Measurements from ENCODE around the gene C4BPA.

Gene C4BPA

DNA sequence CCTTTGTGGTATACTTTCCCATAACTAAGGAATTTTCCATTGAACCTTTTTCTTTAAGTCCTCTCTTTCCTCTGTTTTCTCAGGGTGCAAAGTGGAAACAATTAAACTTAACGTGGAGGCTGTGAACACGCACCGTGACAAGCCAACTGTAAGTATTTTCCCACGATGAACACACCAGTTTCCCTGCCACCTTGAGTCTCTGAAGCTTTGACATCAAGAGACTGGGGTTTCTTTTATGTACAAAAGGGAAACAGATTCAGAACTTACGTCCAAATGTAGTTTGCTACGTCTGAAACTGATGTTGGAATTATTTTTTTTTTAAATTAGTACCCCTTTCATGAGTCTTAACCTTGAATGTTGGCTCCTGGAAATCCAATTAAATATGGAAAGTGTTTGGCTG lies 32.6 kb upstream of the C4BPA start:
- TF ChIP-seq TAF1 (IDR thresholded peaks at IDR 0.05; ENCODE audit: borderline replicate concordance, insufficient read depth, low read length) (no peak), FOXP2 (optimal IDR thresholded peaks at IDR 0.05; ENCODE audit: borderline replicate concordance, extremely low read depth, extremely low read length, insufficient read depth) (no peak), SIN3A (IDR thresholded peaks at IDR 0.05; ENCODE audit: borderline replicate concordance, insufficient read depth, low read length) (no peak), POLR2AphosphoS5 (IDR thresholded peaks at IDR 0.05; ENCODE audit: low read depth, low read length) (no peak)
- TF ChIP-seq, protein P1, sequence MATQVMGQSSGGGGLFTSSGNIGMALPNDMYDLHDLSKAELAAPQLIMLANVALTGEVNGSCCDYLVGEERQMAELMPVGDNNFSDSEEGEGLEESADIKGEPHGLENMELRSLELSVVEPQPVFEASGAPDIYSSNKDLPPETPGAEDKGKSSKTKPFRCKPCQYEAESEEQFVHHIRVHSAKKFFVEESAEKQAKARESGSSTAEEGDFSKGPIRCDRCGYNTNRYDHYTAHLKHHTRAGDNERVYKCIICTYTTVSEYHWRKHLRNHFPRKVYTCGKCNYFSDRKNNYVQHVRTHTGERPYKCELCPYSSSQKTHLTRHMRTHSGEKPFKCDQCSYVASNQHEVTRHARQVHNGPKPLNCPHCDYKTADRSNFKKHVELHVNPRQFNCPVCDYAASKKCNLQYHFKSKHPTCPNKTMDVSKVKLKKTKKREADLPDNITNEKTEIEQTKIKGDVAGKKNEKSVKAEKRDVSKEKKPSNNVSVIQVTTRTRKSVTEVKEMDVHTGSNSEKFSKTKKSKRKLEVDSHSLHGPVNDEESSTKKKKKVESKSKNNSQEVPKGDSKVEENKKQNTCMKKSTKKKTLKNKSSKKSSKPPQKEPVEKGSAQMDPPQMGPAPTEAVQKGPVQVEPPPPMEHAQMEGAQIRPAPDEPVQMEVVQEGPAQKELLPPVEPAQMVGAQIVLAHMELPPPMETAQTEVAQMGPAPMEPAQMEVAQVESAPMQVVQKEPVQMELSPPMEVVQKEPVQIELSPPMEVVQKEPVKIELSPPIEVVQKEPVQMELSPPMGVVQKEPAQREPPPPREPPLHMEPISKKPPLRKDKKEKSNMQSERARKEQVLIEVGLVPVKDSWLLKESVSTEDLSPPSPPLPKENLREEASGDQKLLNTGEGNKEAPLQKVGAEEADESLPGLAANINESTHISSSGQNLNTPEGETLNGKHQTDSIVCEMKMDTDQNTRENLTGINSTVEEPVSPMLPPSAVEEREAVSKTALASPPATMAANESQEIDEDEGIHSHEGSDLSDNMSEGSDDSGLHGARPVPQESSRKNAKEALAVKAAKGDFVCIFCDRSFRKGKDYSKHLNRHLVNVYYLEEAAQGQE (IDR thresholded peaks at IDR 0.05; ENCODE audit: insufficient read depth in 1 of 2, low read depth in 2 of 2, low read length in 2 of 2): no peak

- TF ChIP-seq, protein P1 (IDR thresholded peaks at IDR 0.05; ENCODE audit: insufficient read depth in 1 of 2, low read depth in 2 of 2, low read length in 2 of 2): no peak
- TF ChIP-seq SIN3A (IDR thresholded peaks at IDR 0.05; ENCODE audit: borderline replicate concordance, insufficient read depth, low read length) (no peak), FOXP2 (optimal IDR thresholded peaks at IDR 0.05; ENCODE audit: borderline replicate concordance, extremely low read depth, extremely low read length, insufficient read depth) (no peak), POLR2AphosphoS5 (IDR thresholded peaks at IDR 0.05; ENCODE audit: low read depth, low read length) (no peak), TAF1 (IDR thresholded peaks at IDR 0.05; ENCODE audit: borderline replicate concordance, insufficient read depth, low read length) (no peak)
Measured at GRCh38 chr1:207072233-207072632, 31.8 kb upstream of the C4BPA start.

DNA sequence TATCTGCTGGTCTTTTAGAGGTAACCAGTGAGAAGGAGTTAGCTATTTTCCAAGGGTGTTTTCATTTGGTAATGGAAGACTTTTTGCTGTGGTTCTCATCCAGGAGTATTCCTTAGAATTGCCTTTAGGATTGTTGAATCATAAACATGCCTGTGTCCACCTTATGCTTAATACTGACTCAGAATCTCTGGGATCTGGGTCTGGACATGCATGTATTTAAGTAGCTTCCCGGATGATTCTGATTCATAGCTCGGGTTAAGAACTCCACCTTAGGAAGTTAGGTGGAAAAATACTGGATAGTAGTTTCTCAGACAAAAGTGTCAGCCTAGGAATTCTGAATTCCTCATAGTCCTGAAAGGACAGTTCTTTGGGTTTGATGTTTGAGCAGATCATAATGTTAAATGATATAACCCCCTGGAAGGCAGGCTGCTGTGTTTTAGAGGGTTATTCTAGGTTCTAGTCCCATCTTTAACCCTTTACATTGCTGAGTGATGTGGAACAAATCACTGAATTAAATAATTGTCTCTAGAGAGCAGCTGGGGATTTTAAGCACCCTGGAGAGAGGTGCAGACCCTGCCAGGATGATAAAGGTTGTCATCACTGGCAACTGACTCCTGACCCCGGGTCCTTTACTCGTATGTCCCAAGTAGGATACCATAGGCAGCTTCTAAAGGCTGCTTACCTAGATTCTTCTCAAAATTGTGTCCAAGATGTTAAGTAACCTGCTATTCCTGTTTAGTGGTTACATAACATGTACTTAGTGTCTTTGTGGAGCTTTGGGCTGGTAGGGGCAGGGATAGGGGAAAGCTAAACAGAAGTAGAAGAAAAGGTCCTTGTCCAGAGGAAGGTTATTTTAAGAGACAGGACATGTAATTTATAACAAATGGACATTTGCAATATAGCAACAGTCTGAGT lies 29.9 kb upstream of the C4BPA start:
- no peak for TF ChIP-seq TAF1 (IDR thresholded peaks at IDR 0.05; ENCODE audit: borderline replicate concordance, insufficient read depth, low read length)
- TF ChIP-seq, protein P1 (IDR thresholded peaks at IDR 0.05; ENCODE audit: insufficient read depth in 1 of 2, low read depth in 2 of 2, low read length in 2 of 2): peak in 1 of 2 experiments; percentile 81; a peak in 2 of 4 replicates

- no peak for TF ChIP-seq TAF1 (IDR thresholded peaks at IDR 0.05; ENCODE audit: borderline replicate concordance, insufficient read depth, low read length)
- no peak for TF ChIP-seq SIN3A (IDR thresholded peaks at IDR 0.05; ENCODE audit: borderline replicate concordance, insufficient read depth, low read length)
- TF ChIP-seq, protein P1 (IDR thresholded peaks at IDR 0.05; ENCODE audit: insufficient read depth in 1 of 2, low read depth in 2 of 2, low read length in 2 of 2): no peak
- no peak for TF ChIP-seq FOXP2 (optimal IDR thresholded peaks at IDR 0.05; ENCODE audit: borderline replicate concordance, extremely low read depth, extremely low read length, insufficient read depth)
- TF ChIP-seq POLR2AphosphoS5 (IDR thresholded peaks at IDR 0.05; ENCODE audit: low read depth, low read length): no peak
Measured at GRCh38 chr1:207076181-207076955, 27.7 kb upstream of the C4BPA start.

Data from PFSK-1 (cell line).